DMS153 treated with DMSO at 0.1 percent for 48 hours (cell line): Measurements from ENCODE around the gene SLC7A7.
"Not testable (repeated sequence)": the region's sequence is repeated elsewhere in the genome, so short reads cannot be mapped to it uniquely, and the experiment has no call there.

Source experiments
- DNase-seq: peaks from one replicate; lab custom pipeline; 2025; ENCODE audit not compliant: unreplicated experiment; lab: John Stamatoyannopoulos, UW

Gene SLC7A7

DNA sequence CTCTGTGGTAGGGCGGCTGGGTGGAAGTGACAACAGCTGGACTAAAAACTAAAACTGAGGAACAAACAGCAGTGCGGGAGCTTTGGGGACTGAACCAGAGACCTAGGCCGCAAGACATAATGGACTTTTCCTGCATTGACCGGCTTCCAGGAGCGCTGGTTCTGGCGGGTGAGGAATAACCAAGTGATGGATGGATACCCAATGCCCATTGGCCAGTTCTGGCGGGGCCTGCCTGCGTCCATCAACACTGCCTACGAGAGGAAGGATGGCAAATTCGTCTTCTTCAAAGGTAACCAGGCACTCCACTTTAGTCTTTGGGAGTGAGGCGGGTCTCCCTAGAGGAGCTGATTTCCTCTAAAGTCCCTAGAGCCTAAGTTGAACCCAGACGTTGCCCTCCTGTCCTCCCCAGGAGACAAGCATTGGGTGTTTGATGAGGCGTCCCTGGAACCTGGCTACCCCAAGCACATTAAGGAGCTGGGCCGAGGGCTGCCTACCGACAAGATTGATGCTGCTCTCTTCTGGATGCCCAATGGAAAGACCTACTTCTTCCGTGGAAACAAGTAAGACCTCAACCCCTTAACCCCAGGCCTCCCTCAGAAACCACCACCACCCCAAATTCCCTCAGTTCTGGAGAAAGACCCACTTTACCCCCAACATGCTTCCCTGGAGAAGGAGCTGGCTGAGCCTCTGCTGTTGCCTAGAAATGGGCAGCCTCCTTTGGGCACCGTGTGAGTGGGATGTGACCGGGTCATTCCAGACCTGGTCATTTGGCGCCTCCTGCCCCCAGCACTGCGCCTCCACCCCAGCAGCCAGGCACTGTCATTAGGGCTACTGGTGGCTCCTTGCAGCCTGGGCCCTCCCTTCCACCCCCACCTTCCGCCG is 29.2 kb upstream of the SLC7A7 start:
- DNase-seq, result no peak

DNA sequence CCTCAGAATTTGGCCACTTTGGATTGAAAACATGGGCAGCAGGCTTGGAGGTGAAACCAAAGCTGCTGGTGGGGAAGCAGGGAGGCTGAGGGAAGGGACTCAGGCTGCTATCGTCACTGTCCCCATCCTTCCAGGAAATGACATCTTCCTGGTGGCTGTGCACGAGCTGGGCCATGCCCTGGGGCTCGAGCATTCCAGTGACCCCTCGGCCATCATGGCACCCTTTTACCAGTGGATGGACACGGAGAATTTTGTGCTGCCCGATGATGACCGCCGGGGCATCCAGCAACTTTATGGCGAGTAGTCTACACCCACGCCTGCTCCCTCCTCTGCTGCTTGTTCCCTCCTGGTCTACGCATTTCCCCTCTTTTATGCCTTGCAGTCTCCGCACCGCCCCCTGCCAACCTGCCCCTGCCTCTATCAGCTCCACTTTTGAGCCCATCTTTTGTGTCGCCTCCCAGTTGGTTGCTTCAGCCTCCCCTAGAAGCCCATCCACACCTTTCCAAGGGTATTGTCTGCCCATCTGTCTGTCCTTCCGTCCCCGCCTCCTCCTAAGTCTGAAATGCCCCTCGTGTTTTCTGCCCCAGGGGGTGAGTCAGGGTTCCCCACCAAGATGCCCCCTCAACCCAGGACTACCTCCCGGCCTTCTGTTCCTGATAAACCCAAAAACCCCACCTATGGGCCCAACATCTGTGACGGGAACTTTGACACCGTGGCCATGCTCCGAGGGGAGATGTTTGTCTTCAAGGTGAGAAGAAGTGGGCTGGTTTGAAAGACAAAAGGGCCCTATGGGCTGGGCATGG is 28.1 kb upstream of the SLC7A7 start:
- no peak for DNase-seq

DNA sequence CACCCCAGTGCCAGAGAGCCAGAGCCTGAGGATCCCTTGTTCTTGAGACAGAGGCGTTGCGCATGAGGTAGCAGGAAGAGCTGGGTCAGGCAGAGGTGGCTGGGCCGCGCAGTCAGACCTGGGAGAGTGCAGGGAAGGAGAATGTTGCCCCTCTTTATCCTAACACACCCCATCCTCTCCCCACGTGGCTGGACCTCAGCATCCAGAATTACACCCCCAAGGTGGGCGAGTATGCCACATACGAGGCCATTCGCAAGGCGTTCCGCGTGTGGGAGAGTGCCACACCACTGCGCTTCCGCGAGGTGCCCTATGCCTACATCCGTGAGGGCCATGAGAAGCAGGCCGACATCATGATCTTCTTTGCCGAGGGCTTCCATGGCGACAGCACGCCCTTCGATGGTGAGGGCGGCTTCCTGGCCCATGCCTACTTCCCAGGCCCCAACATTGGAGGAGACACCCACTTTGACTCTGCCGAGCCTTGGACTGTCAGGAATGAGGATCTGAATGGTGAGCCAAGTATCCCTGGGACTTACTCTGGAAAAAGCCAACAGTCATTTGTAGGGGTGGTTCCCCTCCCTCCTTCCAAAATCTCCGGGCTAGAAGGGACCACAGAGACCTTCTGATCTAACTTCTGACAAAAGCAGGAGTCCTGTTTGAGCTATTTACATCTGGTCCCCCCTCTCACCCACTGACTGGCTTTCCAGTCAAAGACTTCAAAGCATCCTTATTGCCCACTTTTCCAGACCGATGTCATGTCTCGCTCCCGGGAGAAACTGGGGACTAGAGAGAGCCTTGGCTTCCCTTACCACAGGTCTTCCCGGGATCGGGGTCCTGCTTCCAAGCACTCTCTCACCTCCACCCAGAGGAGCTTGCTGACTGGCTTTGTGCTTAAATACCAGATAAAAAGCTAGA is 27.2 kb upstream of the SLC7A7 start:
- DNase-seq, result no peak

- DNase-seq, result no peak
Measured at GRCh38 chr14:22841769-22842168, 26.5 kb upstream of the SLC7A7 start.

GRCh38 chr14:22841311-22841710 is 26.1 kb upstream of the SLC7A7 start:
- DNase-seq, result no peak

GRCh38 chr14:22839159-22839779 is 24.0 kb upstream of the SLC7A7 start:
- no peak for DNase-seq

GRCh38 chr14:22838631-22839041 is 23.4 kb upstream of the SLC7A7 start:
- no peak for DNase-seq

GRCh38 chr14:22837750-22838538 is 22.7 kb upstream of the SLC7A7 start:
- DNase-seq, result no peak

DNA sequence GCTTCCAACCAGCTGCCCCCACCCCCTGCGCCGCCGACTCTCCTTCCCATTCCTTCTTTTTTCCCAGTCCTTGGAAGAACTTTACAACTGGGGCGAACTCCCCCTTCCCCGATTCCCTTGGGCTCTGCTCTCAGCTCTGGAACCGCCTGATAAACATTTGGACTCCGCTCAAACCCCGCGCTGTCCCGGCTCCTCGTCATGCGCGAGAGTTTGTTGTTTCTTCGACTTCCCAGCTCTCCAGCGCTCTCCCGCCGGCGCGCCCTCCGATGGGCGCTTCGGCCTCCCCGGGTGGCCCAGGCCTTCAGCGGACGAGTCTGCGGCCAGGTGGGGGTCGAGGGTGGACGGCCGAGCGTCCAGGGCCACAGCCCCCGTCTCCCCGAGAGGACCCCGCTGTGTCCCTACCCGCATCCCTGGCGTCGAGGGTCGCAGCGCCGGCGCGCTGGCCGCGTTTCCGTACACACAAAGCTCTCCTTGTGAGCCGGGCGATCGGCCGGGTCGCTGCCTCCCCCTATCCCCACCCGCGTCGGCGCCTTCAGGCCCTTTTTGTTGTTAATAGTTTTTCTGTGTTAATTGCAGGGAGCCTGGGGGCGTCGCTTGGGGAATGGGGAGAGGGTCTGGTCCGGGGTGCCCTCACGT is 22.0 kb upstream of the SLC7A7 start:
- DNase-seq, result no peak

- no peak for DNase-seq
Measured at GRCh38 chr14:22836301-22837113, 21.3 kb upstream of the SLC7A7 start, which contains the start of gene MMP14. MMP14 (plus strand) TSS chr14:22836585; CDS start chr14:22836818, 233 bp downstream.

DNA sequence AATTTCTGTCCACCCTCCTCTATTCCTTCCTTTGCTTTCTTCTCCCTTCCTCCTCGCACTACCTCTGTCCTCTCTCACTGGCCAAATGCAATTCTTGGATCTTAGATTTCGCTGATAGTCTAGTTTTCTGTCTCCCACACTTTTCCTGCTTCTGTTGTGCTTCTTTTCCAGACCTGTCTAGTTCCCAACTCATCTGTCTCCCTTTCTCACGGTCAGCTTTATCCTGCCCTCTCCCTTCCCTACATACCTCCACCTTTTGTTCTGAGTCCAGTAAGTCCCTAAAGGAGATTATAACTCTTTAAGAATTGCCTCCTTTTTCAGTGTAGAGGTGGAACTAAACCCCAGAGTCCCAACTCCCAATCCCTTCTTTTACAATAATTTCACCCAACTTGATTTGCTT is 20.3 kb upstream of the SLC7A7 start:
- no peak for DNase-seq

DNA sequence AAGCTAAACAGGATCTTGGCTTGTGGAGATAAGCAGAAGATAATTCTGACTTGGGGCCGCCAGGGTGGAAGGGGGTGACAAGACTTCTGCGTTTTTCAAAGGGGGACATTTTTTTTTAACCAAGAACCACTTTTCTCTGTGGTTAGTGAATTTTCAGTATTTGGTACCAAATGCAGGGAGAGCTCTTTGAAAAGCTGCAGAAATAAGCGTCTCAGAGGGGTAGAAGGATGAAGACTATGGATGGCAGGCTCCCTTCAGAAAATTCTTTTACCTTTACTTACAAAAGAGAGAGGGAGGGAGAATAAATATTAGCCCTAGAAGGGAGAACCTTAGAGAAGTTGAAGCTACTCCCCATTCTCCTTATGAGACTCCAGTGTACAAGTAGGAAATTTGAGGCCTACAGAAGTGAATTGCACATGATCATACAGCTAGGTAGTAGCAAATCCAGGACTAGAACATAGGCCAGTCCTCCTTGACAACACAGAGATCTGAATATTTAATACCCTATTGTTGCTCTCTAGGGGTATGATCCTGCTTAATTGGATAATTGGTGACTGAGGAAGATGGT is 15.3 kb upstream of the SLC7A7 start:
- DNase-seq, result no peak

DNA sequence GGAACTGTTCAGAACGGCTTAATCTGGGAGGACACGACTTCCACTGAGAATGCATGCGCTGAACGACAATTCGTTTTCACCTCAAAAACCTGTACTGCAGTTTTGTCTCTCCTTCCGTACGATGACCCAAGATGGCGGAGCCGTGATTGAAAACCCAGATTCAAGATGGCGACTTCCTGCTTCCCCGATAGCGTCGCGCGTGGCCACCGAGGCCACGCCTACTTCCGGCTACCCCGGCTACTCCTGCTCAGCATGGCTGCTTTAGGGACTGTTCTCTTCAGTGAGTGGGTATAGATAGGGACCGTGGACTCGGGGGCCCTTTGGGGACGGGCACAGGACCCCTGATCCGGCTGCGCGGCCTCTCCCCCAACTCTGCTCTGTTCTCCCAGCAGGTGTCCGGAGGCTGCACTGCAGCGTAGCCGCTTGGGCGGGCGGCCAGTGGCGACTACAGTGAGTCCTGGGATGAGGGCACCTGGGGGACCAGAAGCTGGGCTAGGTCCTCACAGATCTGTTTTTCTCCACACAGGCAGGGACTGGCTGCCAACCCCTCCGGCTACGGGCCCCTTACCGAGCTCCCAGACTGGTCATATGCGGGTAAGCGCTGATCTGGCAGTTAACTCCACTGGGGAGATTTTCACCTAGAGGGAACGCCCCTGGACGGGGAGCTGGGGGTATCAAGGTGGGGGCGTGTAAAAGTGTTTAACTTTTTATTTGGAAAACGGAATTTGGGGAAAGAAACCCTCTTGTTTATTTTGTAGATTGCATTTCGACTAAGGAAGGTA is 14.6 kb upstream of the SLC7A7 start, which contains the start of gene MRPL52:
Gene MRPL52, plus strand, starts transcription at position 227 of the 782 bp plus-strand sequence. Its CDS starts 26 bp downstream, at position 253.
- DNase-seq, result peak; percentile 90

DNA sequence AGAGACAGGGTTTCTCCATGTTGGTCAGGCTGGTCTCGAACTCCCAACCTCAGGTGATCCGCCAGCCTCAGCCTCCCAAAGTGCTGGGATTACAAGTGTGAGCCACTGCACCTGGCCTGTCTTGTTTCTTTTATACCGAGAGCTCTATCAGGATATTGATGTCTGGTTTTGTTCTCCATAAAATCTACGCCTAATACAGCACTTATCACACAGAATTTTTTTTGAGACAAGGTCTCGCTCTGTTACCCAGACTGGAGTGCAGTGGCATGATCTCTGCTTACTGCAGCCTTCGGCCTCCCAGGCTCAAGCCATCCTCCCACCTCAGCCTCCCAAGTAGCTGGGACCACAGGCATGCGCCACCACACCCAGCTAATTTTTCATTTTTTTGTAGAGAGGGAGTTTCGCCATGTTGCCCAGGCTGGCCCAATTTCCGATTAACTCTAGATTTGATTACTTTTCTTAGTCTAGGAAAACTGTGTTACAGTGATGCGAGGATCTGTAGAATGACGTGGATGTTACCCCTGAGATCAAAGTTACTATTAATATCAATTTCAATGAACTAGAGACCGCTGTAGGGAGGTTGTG is 13.9 kb upstream of the SLC7A7 start:
- not testable (repeated sequence) for DNase-seq

- no peak for DNase-seq
Measured at GRCh38 chr14:22824711-22825359, 9.6 kb upstream of the SLC7A7 start.

DNA sequence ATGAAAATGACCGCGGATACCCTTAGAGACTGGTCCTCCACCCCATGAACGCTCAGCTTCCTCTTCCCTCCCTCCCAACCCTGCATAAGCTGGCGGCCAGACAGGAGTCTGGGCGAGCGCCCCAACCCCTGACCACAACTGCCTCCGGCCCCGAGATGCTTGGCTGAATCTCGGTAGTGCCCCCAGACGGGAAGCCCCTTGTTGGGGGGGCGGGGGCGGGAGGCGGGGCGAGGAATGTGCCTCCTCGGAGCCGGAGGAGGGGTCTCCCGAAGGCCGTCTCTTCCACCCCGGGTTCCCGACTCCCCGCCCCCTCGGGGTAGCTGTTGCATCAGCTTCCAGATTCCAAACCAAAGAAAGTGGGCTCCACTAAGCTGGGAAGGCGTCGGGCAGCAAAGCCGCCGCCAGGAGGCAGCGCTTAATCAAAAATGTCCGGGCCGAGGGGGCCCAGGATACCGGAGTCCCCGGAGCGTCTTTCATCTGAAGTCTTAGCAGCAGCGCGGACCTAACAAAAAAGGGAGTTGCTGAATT is 7.4 kb upstream of the SLC7A7 start:
- DNase-seq, result peak; percentile 29
